ENCODE results near the gene CYP4V2. TPM values are rescaled to one million over a fixed set of nuclear protein-coding genes. Genes with fewer than 3 reads are reported as not detected.

CYP4V2 gene
- total and polyA plus RNA-seq, 2 experiments from 2014 or later = 1.5 to 3.1 TPM

- Mint-ChIP-seq H3K27me3 (ENCODE audit: insufficient read depth, low read depth, poor library complexity) (peaks cover 5% of the 10 kb centered on the region), H3K27ac (no peak overlapping the region), H3K4me1 (peaks cover 6% of the 10 kb centered on the region), H3K9me3 (peaks cover 5% of the 10 kb centered on the region; the same call in 1 of the 3 replicates), H3K4me3 (no peak overlapping the region), H3K36me3 (ENCODE audit: low read depth) (peaks cover 5% of the 10 kb centered on the region)
- Histone ChIP-seq H3K79me2 (replicated peaks; ENCODE audit: insufficient read depth) (peaks cover 20% of the 10 kb centered on the region), H3K4me3 (no peak overlapping the region), H3K4me1 (ENCODE audit: insufficient read depth) (peaks cover 22% of the 10 kb centered on the region), H4K20me1 (replicated peaks; ENCODE audit: insufficient read depth) (no peaks in the 10 kb centered on the region), H3K9me2 (ENCODE audit: insufficient read depth) (no peaks in the 10 kb centered on the region), H3K27ac (ENCODE audit: low read depth) (peak overlapping the region; percentile 94; the same call in 1 of the 2 replicates), H3K4me2 (peak overlapping the region; percentile 66; the same call in 1 of the 2 replicates), H3F3A (replicated peaks; ENCODE audit: low read depth) (peaks cover 17% of the 10 kb centered on the region), H3K36me3 (ENCODE audit: insufficient read depth) (no peaks in the 10 kb centered on the region; the same call in 1 of the 2 replicates), H2AFZ (no peak overlapping the region), H3K27me3 (ENCODE audit: insufficient read depth) (no peaks in the 10 kb centered on the region)
- no peak for DNase-seq (ENCODE audit: low spot score)
- peak; percentile 58 for ATAC-seq
- TF ChIP-seq POLR2AphosphoS5 (IDR thresholded peaks at IDR 0.05; ENCODE audit: low read depth) (no peak), REST (IDR thresholded peaks at IDR 0.05; ENCODE audit: unreplicated experiment) (no peak), CREB1 (CRISPR knock-in tag; IDR thresholded peaks at IDR 0.05; ENCODE audit: low read depth) (no peak), EZH2 (IDR thresholded peaks at IDR 0.05; ENCODE audit: low read depth, unreplicated experiment) (no peak), JUNB (IDR thresholded peaks at IDR 0.05; ENCODE audit: unreplicated experiment) (no peak), ZNF331 (CRISPR knock-in tag; IDR thresholded peaks at IDR 0.05; ENCODE audit: low read depth) (no peak), ZNF462 (CRISPR knock-in tag; IDR thresholded peaks at IDR 0.05) (no peak), NANOG (IDR thresholded peaks at IDR 0.05; ENCODE audit: borderline replicate concordance) (no peak), EZH2phosphoT487 (IDR thresholded peaks at IDR 0.05; ENCODE audit: unreplicated experiment) (no peak), STAT1 (IDR thresholded peaks at IDR 0.05; ENCODE audit: unreplicated experiment) (no peak)
Observed at GRCh38 chr4:186240452-186240847, 49.1 kb downstream of the CYP4V2 start.
